Activated CD8-positive, alpha-beta memory T cell treated with anti-CD3 and anti-CD28 coated beads, Interleukin-2, amount 50 U/mL, for 4 hours (primary cell): ENCODE data around the gene PTH2R.
"Not testable (repeated sequence)": the region's sequence is repeated elsewhere in the genome, so short reads cannot be mapped to it uniquely, and the experiment has no call there.

Experiments used
- DNase-seq: peaks from one replicate; pipeline ENCODE4 v3.0.0-alpha.2; 2020

PTH2R gene, protein sequence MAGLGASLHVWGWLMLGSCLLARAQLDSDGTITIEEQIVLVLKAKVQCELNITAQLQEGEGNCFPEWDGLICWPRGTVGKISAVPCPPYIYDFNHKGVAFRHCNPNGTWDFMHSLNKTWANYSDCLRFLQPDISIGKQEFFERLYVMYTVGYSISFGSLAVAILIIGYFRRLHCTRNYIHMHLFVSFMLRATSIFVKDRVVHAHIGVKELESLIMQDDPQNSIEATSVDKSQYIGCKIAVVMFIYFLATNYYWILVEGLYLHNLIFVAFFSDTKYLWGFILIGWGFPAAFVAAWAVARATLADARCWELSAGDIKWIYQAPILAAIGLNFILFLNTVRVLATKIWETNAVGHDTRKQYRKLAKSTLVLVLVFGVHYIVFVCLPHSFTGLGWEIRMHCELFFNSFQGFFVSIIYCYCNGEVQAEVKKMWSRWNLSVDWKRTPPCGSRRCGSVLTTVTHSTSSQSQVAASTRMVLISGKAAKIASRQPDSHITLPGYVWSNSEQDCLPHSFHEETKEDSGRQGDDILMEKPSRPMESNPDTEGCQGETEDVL

GRCh38 chr2:208406474-208407451 lies at the start of gene PTH2R:
Gene PTH2R, plus strand, starts transcription at chr2:208406792. Its CDS starts 252 bp downstream, at chr2:208407044.
- DNase-seq = no peak

- no peak for DNase-seq
These were observed 49.6 kb upstream of the PTH2R start for GRCh38 chr2:208356846-208357574.

DNA sequence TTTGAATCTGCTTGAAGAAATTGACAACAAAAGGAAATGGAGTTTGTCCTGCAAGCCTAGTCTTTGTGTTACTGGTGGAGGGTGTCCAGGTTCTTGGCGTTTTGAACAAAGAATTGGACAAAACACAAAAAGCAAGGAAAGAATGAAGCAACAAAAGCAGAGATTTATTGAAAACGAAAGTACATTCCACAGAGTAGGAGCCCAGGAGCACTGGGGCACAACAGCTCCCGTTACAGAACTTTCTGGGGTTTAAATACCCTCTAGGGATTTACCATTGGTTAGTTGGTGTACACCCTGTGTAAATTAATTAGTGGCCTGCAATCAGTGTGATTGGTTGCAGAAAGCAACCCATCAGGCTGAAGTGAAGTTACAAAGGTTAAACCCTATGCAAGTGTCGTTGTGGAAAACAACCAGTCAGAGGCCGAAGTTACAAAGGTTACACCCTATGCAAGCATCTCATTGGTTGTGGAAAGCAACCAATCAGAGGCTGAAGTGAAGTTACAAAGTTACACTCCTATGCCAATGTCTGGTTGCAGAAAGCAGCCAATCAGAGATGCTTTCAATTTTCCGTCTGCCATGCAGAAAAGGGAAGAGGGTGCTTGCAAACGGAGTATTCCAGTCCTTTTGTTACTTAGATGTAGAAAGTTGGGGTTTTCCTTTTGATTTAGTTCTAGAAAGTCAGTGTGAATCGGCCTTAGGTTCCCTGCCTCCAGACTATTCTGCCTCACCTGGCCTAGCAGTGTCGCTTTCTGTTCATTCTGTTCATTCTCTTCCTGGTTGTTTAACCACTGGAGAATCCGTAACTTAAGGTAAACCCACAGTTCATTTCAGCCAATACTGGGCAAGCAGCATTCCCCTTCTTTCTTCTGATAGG lies 47.6 kb upstream of the PTH2R start:
- DNase-seq = no peak

- DNase-seq = no peak
These were observed 47.0 kb upstream of the PTH2R start for GRCh38 chr2:208359632-208359986.

GRCh38 chr2:208360259-208361076 lies 46.1 kb upstream of the PTH2R start:
- no peak for DNase-seq

GRCh38 chr2:208361077-208361441 lies 45.5 kb upstream of the PTH2R start:
- no peak for DNase-seq

GRCh38 chr2:208363485-208363884 lies 43.1 kb upstream of the PTH2R start:
- DNase-seq = no peak

DNA sequence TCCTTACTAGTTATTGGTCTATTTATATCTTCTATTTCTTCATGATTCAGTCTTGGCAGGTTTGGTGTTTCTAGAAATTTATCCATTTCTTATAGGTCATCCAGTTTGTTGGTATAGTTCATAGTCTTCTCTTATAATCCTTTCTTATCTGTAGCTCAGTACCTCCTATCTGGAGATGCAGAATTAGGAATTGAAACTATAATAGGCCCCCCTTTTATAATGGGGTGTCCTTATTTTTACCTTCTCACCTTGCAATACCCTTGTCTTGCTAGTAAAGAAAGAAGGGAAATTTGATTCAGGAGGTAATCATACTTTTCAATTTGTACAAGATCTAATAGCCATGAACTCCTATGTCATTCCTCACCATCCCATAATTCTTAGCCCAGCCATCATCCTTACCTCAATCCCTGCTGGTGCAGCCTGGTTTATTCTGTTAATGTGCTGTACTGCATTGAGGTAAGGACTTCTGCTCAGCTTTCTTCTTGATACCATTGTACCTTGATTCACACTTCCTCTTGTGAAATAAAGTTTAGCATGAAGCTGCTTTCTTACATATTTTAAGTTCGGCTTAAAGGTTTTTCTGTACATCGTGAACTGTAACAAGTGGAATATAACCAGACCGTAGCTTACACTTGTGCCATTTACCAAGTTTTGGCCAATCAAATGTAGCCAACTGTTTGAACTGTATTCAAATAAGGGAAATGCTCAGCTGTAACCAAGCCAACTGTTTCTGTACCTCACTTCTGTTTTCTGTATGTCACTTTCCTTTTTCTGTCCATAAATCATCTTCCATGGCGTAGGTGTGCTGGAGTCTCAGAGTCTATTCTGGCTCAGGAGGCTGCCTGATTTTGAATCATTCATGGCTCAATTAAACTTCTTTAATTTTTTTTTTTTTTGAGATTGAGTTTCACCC lies 40.1 kb upstream of the PTH2R start:
- DNase-seq = no peak

GRCh38 chr2:208369091-208369490 lies 37.5 kb upstream of the PTH2R start:
- DNase-seq = no peak

DNA sequence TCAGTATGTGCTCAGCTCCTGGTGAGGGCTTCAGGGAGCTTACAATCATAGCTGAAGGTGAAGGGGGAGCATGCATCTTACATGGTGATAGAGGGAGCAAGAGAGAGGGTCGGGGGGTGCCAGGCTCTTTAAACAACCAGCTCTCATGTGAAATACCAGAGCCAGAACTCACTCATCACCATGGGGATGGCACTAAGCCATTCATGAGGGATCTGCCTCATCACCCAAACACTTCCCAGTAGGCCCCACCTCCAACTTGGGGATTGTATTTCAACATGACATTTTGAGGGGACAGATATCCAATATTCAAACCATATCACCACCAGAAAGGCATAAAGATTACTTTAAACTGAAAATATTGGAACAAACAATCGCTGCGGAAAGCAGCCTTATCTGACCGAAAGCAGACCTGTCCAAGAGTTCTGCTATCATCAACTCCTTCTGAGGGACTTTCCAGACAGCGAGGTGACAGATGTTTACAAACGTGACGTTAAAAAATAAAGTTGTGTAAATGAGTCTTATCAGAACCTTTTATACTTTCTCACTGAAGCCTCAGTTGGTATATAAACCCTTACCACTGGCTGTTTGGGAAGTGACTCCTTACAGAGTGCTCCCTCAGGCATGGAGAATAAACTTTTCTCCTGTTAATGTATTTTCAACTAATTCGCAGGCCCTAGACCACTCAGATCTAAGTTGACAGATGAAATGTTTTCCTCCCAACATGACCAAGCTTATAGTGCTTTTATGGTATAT lies 35.5 kb upstream of the PTH2R start:
- DNase-seq = no peak

DNA sequence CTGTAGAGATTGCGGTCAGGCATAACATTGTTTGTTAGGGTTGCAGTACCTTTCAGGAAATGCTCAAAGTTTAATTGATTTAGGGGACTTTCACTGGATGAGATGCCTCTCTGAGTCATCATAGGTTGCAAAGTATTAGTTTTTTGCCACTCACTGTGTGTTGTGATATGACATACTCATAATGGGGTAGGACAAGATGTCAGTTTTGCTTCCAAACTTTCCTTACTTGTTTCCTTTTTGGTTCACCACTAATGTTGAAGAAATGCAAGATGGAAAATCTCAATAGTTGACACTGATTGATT lies 35.0 kb upstream of the PTH2R start:
- DNase-seq = no peak

GRCh38 chr2:208373460-208374089 lies 33.0 kb upstream of the PTH2R start:
- peak; percentile 19 for DNase-seq

DNA sequence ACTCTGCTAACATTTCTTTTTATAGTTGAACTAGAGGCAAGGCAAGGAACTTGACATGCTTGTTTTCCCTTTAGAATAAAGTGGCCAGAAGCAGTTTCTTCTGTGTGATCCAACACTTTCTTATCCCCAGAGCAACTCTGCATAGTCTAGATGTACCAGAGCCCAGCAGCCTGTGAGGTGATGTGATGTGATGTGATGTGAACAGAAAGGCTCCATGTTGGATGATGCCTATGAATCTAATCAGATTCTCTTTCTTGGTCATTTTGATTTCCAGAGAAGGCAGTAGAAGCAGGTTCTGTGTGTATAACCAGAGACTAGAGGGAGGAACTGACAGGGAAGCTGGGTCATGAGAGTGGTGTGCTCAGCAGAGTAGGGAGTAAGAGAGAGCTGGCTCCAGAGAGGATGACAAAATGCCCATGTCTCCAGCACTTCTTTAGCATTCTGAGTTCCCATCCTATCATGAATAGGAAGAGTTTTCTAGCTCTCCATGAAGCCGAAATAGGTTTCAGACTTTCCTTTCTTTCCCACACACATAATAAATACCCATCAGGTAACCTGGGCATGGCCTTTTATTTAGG lies 31.0 kb upstream of the PTH2R start:
- no peak for DNase-seq

DNA sequence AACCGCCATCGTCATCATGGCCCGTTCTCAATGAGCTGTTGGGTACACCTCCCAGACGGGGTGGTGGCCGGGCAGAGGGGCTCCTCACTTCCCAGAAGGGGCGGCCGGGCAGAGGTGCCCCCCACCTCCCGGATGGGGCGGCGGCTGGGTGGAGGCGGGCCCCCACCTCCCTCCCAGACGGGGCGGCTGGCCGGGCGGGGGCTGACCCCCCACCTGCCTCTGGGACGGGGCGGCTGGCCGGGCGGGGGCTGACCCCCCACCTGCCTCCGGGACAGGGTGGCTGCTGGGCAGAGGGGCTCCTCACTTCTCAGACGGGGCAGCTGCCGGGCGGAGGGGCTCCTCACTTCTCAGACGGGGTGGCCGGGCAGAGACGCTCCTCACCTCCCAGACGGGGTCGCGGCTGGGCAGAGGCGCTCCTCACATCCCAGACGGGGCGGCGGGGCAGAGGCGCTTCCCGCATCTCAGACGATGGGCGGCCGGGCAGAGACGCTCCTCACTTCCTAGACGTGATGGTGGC lies 29.2 kb upstream of the PTH2R start:
- DNase-seq = not testable (repeated sequence)

DNA sequence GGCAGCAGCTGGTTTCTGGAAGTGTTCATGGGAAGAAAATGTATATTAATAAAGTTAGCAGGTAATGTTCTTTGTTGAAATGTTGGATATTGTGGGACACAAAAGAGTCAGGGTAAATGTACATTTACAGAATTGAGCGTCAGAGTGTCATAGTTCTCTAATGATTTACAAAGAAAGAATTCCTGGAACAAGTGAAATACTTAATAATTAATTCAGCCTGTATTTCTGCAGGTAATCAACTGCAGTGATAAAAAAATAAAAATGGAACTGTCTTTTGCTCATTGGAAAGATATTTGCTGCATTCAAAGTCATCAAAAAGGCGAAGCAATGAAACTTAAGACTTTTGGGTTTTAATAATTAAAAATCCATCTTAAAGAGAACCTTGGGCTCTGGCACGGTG lies 27.4 kb upstream of the PTH2R start:
- DNase-seq = no peak

- DNase-seq = no peak
These were observed 22.0 kb upstream of the PTH2R start for GRCh38 chr2:208384637-208385036.

DNA sequence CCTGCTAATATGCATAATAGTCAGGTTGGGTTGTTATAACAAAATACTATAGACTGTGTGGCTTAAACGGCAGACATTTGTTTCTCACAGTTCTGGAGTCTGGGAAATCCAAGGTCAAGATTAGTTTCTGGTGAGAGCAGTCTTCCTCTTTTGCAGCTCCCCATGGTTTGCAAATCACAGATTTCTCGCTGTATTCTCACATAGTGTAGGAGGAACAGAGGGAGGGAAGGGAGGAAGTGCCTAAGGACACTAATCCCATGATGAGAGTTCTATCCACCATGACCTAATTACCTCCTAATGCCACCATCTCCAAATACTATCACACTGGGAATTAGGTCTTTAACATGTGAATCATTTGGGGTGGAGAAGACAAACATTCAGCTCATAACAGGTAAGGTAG lies 20.1 kb upstream of the PTH2R start:
- no peak for DNase-seq

DNA sequence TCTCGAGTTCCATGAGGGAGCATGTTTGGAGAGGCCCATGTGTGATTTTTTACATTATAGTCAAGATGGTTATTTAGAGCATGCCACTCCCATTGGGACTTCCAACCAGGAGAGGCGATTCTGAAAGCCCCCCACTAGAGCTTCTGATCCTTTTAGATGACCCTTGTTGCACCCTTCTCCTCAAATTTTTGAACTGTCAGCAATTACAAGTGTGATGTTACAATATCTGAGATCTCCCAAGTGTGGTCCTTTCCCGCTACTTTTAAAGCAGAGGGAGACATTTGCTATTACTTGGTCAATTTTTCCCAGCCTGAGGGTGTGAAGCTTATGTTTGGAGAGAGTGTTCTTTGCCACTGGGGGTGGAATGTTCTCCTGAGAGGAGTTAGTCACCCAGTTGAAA lies 16.7 kb upstream of the PTH2R start:
- DNase-seq = no peak
